ENCODE measurements around the gene PLEK. TPM values are rescaled to one million over a fixed set of nuclear protein-coding genes. Genes with fewer than 3 reads are reported as not detected.

Gene PLEK
- total RNA-seq, 4 donors from 2014 or later = 1.3 to 3.0 (median 2.2) TPM

DNA sequence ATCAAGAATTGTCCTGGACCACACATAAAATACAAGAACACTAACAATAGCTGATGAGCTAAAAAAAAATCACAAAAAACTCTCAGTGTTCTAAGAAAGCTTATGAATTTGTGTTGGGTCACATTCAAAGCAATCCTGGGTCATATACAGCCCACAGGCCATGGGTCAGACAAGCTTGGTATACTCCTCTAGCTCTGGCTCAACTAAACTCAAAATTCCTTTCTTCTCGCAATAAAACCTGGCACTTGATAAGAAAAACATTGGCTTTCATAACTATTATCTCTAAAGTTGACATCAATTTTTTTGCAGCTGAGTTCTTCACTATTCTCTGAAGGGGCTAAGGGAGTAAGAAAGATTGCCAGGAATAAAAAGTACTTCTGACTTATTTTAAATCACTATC is 63.7 kb downstream of the PLEK start:
- intact Hi-C loops (cut with DNase I; ENCODE audit: low total_unique reads) = no loop called here
- WGBS, 2 donors = 63 to 68% methylated on average over 1 of the region's 1 CpG
- DNase-seq (ENCODE audit: low spot score in 2 of 2) = no peak
- TF ChIP-seq, protein P1, sequence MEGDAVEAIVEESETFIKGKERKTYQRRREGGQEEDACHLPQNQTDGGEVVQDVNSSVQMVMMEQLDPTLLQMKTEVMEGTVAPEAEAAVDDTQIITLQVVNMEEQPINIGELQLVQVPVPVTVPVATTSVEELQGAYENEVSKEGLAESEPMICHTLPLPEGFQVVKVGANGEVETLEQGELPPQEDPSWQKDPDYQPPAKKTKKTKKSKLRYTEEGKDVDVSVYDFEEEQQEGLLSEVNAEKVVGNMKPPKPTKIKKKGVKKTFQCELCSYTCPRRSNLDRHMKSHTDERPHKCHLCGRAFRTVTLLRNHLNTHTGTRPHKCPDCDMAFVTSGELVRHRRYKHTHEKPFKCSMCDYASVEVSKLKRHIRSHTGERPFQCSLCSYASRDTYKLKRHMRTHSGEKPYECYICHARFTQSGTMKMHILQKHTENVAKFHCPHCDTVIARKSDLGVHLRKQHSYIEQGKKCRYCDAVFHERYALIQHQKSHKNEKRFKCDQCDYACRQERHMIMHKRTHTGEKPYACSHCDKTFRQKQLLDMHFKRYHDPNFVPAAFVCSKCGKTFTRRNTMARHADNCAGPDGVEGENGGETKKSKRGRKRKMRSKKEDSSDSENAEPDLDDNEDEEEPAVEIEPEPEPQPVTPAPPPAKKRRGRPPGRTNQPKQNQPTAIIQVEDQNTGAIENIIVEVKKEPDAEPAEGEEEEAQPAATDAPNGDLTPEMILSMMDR (IDR thresholded peaks at IDR 0.05) = no peak
- no peak for TF ChIP-seq POLR2A (IDR thresholded peaks at IDR 0.05)
- no peak overlapping the region for H3K4me3 ChIP-seq (ENCODE audit: low read depth, poor library complexity, severe bottlenecking)

DNA sequence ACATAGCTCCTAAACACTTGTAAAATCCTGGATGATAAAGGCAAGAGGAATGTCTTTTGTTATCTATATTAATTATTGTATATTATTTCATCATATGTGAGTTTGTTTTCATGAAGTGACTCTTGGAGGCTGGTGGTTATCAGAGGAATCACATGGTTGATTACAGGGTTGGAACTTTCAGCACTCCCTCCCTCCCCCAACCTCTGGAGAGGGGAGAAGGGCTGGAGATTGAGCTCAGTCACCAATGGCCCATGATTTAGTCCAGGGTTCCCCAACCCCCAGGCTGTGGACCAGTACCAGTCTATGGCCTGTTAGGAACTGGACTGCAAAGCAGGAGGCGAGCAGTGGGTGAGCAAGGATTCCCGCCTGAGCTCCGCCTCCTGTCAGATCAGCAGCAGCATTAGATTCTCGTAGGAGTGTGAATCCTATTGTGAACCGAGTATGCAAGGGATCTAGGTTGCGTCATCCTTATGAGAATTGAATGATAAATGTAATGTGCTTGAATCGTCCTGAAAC is 64.3 kb downstream of the PLEK start:
- 70 to 72% methylated on average over 7 of the region's 7 CpGs for WGBS, 2 donors
- no peak overlapping the region for H3K4me3 ChIP-seq (ENCODE audit: low read depth, poor library complexity, severe bottlenecking)
- TF ChIP-seq, protein P1 (IDR thresholded peaks at IDR 0.05) = no peak
- no peak for TF ChIP-seq POLR2A (IDR thresholded peaks at IDR 0.05)
- intact Hi-C loops (cut with DNase I; ENCODE audit: low total_unique reads) = no loop called here
- no peak for DNase-seq (ENCODE audit: low spot score in 2 of 2)

DNA sequence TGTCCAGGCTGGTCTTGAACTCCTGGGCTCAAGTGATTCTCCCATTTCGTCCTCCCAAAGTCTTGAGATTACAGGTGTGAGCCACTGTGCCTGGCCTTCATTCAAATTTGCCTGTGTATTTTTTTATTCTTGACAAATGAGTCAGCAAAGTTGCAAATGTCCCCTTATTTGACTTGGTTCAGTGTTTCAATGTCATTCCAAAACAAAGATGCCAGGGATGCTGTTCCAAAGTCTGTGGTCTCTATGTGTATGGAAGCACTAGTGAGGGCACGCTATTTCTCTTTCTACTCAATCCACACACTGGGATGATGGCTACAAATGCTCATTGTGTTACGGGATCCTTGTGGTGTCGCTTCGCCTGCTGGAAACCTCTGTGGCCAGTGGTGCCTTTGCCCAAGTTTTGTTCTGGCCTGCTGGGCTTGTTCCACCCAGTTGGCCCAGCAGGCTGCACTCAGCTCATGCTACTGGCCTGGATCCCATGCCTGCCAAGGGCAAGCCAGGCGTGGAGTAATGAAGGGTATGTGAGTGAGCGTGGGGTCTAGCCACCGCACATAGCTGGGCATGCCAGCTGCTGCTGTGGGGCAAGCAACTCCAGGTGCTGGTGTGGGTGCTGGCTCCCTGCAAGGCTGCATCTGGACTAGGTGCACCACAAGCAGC is 66.4 kb downstream of the PLEK start:
- 72 to 78% methylated on average over 7 to 8 of the region's 8 CpGs for WGBS, 2 donors
- intact Hi-C loops (cut with DNase I; ENCODE audit: low total_unique reads) = loop anchor here (10.0 kb wide), 1 partner anchor 317 kb away; no protein-coding TSS in a partner anchor
- H3K4me3 ChIP-seq (ENCODE audit: low read depth, poor library complexity, severe bottlenecking) = no peak overlapping the region

DNA sequence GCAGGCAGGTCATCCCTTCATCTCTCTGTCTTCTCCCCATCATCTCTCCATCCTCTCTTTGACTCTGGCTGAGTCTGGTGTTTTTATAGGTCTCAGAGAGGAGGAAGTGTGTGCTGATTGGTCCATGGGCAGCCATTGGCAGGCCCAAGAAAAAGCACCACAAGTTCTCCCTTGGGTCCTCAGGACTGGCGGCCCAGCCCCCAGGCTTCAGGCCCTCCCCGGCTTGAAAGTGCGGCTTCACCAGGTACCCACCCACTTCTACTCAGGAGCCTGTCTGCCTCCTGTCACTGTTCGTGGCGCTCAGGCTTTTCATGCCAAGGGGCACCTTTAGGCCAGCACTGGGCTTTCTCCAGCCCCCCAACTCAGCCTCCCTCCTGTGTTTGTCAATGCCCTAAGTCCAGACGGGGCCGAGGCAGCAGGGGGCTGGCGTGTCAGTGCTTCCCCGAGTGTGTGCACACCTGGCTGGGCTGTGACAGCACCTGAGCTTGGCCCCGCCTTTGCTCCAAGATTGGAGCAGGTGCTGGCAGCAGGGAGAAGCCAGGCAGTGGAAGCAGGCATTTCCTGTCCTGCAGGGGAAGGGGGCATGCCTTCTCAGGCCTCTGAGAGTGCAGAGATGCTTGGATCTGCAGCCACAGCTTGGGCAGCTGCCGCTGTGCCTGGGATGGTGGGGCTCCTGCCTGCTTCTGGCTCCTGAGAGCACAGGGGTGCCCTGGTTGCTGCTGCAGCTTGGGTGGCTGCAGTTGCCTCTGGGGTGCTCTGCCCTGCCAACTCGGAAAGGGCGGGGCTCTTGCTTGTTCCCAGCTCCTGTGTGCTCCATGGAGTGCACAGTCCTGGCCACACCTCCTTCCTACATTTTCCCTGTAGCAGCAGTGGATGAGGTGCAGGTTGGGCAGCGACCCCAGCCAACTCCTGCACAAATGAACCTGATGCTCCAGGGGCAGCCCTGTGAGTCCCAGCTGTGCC is 67.9 kb downstream of the PLEK start:
- 56 to 58% methylated on average over 9 to 14 of the region's 14 CpGs for WGBS, 2 donors
- no peak for TF ChIP-seq POLR2A (IDR thresholded peaks at IDR 0.05)
- TF ChIP-seq, protein P1 (IDR thresholded peaks at IDR 0.05) = no peak
- H3K4me3 ChIP-seq (ENCODE audit: low read depth, poor library complexity, severe bottlenecking) = no peak overlapping the region
- no peak for DNase-seq (ENCODE audit: low spot score in 2 of 2)
- intact Hi-C loops (cut with DNase I; ENCODE audit: low total_unique reads) = loop anchor here (10.0 kb wide), 1 partner anchor 318 kb away; no protein-coding TSS in a partner anchor

More for the DNA sequence above, 66.4 kb downstream of the PLEK start:
- no peak for DNase-seq (ENCODE audit: low spot score in 2 of 2)
- TF ChIP-seq POLR2A (IDR thresholded peaks at IDR 0.05) = no peak
- TF ChIP-seq, protein P1 (IDR thresholded peaks at IDR 0.05) = no peak

DNA sequence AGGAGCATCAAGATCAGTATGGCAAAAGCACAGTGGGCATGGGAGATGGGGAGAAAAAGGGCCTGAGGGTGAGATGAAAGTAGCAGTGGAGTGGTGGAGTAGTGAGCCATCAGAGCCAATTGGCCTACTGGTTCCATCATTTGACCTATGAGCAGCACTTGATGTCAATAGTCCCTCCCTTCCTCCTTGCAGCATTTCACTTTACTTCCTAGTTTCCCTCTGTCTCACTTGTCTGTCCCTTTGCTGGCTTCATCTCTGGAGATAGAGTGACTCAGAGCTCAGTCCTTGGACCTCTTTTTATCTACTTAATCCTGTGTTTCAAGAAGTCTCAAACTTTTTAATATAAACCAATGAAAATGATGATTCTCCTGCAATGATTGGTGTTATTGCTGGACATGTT is 69.9 kb downstream of the PLEK start:
- no peak for TF ChIP-seq POLR2A (IDR thresholded peaks at IDR 0.05)
- TF ChIP-seq, protein P1 (IDR thresholded peaks at IDR 0.05) = no peak
- H3K4me3 ChIP-seq (ENCODE audit: low read depth, poor library complexity, severe bottlenecking) = no peak overlapping the region
- intact Hi-C loops (cut with DNase I; ENCODE audit: low total_unique reads) = loop anchor here (10.0 kb wide), 1 partner anchor 320 kb away; no protein-coding TSS in a partner anchor
- no peak for DNase-seq (ENCODE audit: low spot score in 2 of 2)
